GM19463 (cell line): Measurements from ENCODE around the gene USP30.

Experiments
- ATAC-seq: cut with Tn5 transposase; IDR thresholded peaks from one replicate; pipeline ENCODE4 v1.9.1; 2021; ENCODE audit warnings: mild to moderate bottlenecking, moderate library complexity; ENCODE audit not compliant: unreplicated experiment

Gene USP30

DNA sequence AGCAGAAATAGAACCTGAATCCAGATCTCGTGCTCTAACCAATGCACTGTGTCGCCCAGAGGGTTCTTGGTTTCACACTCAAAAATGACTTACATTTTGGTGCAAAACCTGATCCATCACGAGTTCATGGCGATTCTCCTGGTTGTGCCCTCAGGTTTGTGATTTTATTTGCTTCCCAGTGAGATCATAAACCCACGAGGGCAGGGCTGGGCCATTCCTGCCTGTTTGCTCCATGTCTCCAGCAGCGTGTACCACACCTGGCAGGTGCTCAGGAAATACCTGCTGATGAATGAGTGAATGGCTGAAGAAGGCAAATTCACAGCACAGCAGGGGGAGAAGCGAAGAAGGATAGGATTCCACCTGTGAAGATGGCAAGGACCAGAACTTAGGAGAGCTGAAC is 73.4 kb downstream of the USP30 start:
- ATAC-seq = no peak

GRCh38 chr12:109126784-109127183 is 74.4 kb downstream of the USP30 start:
- ATAC-seq = no peak

DNA sequence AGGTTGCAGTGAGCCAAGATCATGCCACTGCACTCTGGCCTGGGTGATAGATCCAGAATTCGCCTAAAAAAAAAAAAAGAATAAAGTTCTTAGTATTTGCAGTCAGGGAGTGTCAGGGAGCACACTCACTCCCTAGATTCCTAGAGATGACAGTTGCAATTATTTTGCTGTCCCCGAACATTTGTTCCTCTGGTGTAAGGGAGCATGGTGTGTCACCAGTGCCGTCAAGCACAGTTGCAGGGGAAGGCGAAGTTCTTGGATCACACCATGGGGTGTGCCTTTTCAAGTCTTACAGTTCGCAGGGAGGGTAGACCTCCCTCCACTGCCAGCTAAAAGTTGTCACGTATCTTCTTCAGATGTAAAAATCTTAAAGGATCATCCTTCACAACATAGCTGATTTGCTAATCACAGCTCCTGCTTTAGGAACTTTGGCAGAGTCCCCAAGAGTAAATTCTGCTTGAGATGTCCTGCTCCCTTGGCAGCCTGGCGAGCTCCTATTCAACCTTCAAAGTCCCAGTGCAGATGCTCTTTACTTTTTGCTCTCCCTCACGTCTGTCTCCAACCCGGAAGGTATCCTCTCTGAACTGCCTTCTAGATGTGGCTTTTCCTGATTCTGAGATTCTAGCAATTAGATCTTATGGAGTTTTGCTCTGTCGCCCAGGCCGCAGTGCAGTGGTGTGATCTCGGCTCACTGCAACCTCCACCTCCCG is 75.3 kb downstream of the USP30 start:
- ATAC-seq = no peak

DNA sequence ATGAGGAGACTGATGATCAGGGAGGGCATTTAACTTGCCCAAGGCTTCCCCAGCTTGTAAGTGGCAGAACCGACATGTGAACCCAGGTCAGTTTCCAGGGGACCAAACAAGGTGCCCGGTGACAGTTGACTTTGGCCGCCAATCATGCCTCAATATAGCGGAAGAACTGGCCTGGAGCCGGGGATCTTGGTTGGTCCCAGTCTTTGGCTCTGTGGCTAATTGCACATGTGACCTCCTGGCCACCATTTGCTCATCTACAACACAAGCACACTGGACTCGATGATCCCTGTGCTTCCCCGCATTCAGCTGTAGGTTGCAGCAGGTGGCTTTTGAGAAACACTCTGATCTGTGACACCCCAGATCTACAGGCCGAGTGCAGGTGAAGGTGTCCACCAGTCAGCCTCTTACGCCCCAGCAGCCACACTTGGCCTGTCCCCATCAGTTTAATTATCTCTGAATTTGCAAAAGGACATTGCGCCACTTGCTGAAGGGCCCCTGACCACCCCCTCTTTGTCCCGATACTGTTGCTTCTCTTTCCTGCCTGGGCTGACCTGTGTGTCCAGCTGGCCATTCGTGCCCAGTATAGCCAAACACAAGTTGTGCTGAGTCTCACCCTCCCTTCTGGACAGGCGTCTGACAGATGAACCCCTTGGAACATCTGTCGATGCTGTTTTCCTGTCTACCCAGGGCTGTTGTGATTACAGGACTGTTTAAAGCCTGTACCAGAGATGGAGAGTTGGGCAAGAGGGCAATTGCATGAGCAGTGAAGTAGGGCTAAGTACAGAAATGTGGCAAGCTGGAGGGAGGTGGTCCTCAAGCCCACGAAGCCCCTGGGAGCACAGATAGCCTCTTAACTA is 78.1 kb downstream of the USP30 start:
- ATAC-seq = no peak

DNA sequence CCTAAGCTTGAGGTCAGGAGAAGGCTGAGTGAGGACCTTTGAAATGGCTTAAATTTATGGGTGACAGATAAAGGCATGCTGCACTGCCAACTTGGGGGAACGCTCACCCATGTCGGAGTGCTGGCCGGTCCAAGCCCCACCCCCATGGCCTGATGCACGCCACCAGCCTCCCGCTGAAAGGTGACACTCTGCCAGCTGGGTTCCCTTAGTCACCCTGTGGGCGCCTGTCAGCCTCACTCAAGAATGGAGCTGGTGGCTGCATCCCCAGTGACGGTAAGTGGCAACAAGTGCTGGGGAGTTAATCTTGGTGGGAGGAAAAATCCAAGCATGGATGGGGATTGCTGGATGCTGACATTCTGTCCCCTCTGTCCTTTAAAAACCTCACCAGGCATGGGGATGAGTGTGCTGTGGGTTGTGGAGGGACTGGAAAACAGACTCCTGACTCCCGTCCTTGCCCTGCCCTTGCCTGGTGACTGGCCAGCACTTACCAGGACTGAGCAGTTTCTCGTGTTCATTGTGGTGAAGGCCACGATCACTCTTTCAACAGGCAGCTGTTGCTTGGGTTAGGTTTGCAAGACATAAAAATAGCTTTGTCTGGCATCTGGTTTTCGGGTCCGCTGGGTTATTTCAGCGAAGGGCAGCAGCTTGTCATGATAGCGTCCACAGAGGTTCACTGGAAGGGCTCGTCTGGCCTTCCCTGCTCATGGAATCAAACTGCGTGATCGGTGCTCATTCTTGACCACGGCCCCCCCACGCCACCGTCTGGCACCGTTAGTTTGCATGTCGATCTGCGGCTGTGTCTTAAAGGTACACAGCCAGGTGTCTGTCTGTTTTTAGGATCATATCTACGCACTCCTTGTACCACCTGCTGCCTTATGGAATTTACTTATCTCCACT is 79.0 kb downstream of the USP30 start:
- no peak for ATAC-seq

DNA sequence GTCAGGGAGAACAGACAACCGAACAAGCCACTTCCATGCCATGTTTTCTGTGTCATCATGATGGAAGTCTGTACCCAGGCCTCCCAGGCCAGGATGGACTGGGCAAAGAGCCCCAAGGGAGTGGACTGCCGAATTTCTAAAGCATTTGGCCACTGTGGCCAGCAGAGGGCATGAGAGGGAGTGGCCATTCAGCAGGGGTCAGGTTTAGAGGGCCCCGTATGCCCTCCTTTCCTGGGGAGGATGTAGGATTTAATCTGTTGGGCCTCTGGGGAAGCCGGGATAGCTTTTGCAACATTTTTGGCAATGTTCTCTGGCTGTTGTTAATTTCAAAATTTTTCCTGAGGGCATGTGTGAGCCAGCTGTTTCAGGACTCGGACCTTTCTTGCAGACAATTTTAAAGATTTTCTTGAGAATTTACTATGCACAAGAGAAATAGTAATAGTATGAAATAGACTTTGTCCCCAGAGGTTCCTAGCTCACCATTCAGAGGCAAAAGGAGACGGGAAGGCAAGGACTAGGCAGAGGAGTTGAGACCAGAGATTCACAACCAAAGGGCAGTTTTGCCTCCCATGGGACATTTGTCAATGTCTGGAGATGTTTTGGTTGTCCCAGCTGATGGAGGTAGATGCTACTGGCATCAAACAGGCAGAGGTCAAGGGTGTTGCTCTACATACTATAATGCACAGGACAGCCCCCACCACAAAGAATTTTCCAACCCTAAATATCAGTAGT is 82.0 kb downstream of the USP30 start:
- ATAC-seq = no peak

GRCh38 chr12:109137055-109137454 is 84.7 kb downstream of the USP30 start:
- no peak for ATAC-seq
